GM23338 (cell line): ENCODE data around the gene RASL11A.
"Not testable (repeated sequence)": the region's sequence is repeated elsewhere in the genome, so short reads cannot be mapped to it uniquely, and the experiment has no call there.

Source experiments
- CREB1 ChIP-seq: fragments of 250-450 bp; sonication (Bioruptor Pico); IDR thresholded peaks from 2 replicates; pipeline ENCODE4 v1.5.0; 2020; ENCODE audit warnings: low read depth, mild to moderate bottlenecking, moderate library complexity
- NANOG ChIP-seq: IDR thresholded peaks from 2 replicates; pipeline ENCODE4 v1.6.1; 2016; ENCODE audit warnings: antibody characterized with exemption, borderline replicate concordance
- POLR2AphosphoS5 ChIP-seq: IDR thresholded peaks from 2 replicates; pipeline ENCODE4 v1.6.1; 2016; ENCODE audit warnings: antibody characterized with exemption, low read depth
- STAT1 ChIP-seq: IDR thresholded peaks from one replicate; pipeline ENCODE4 v1.6.1; 2016; ENCODE audit warnings: antibody characterized with exemption; ENCODE audit not compliant: unreplicated experiment
- TF ChIP-seq, protein P1 (sequence below), 2 experiments: fragments of 200-600 bp in 1 of 2; sonication (generic) in 1 of 2; conservative IDR thresholded peaks; 2 replicates each; pipeline versions ENCODE4 v1.5.1 to v1.6.1; 2016 to 2017; ENCODE audit warnings: antibody characterized with exemption in 2 of 2, low read depth in 2 of 2, mild to moderate bottlenecking in 2 of 2, moderate library complexity in 1 of 2

DNA sequence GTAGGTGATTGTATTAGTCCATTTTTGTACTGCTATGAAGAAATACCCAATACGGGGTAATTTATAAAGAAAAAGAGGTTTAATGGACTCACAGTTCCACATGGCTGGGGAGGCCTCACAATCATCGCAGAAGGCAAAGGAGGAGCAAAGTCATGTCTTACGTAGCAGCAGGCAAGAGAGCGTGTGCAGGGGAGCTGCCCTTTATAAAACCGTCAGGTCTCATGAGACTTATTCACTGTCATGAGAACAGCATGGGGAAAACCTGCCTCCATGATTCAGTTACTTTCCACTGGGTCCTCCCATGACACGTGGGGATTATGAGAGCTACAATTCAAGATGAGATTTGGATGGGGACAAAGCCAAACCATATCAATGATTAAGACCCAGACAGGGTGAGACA, 51.8 kb downstream of the RASL11A start:
- TF ChIP-seq, protein P1, sequence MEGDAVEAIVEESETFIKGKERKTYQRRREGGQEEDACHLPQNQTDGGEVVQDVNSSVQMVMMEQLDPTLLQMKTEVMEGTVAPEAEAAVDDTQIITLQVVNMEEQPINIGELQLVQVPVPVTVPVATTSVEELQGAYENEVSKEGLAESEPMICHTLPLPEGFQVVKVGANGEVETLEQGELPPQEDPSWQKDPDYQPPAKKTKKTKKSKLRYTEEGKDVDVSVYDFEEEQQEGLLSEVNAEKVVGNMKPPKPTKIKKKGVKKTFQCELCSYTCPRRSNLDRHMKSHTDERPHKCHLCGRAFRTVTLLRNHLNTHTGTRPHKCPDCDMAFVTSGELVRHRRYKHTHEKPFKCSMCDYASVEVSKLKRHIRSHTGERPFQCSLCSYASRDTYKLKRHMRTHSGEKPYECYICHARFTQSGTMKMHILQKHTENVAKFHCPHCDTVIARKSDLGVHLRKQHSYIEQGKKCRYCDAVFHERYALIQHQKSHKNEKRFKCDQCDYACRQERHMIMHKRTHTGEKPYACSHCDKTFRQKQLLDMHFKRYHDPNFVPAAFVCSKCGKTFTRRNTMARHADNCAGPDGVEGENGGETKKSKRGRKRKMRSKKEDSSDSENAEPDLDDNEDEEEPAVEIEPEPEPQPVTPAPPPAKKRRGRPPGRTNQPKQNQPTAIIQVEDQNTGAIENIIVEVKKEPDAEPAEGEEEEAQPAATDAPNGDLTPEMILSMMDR (conservative IDR thresholded peaks at IDR 0.05; ENCODE audit: low read depth in 2 of 2) = not testable (repeated sequence)
- not testable (repeated sequence) for TF ChIP-seq NANOG; CREB1 (CRISPR knock-in tag); STAT1; POLR2AphosphoS5
